ENCODE data around the gene SMAD1. TPM values are rescaled to one million over a fixed set of nuclear protein-coding genes. Genes with fewer than 3 reads are reported as not detected.

The SMAD1 gene
- total and polyA plus RNA-seq, 2 of the 4 experiments (the other 2 are of a cell fraction), result 11.6 to 17.6 TPM

DNA sequence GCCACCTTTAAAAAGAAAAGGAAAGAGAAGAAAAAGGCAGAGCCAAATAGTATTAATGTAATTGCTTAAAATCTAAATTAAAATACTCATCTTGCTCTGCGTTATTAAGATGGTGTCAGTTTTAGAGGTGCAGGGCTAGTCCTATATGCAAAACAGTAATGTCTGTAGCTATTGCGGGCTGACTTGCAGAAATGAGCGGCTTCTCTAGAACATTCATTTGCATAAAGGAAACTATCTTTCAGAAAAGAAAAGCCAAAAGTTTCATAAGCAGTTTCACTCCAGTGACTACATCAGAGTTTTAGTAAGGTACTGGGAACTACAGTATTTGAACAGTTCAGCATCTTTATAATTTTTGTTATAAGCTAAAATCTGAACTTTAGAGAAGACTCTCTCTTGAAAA, 6.0 kb downstream of the SMAD1 start:
- ChIA-PET CTCF (no interaction called here), POLR2A (ENCODE audit: unreplicated experiment) (no interaction called here)
- H4K20me1 ChIP-seq (ENCODE audit: insufficient read depth, low read length), result peaks cover 15% of the 10 kb centered on the region; the same call in 1 of the 2 replicates
- H2BK5ac ChIP-seq (ENCODE audit: low read depth, low read length, poor library complexity, severe bottlenecking), result no peak overlapping the region
- H3K4me2 ChIP-seq (ENCODE audit: low read depth, low read length), result no peak overlapping the region
- BruUV-seq (replicated peaks), result no TSS peak
- dilution Hi-C loops (cut with HindIII; ENCODE audit: low sequenced_read_pairs, unreplicated experiment), result no loop called here
- no peak overlapping the region for H2BK120ac ChIP-seq (ENCODE audit: low read depth, low read length)
- ATAC-seq (ENCODE audit: low read depth) (no peak), DNase-seq (no peak)
- WGBS, 2 experiments (ENCODE audit: extremely low coverage in 2 of 2, insufficient read length in 1 of 2), result no CpG with 5 or more reads among the region's 3 CpGs
- H3K36me3 ChIP-seq (ENCODE audit: control insufficient read depth, insufficient read depth, low read length), result no peaks in the 10 kb centered on the region
- no peak overlapping the region for H2AK9ac ChIP-seq (replicated peaks; ENCODE audit: low read depth, low read length, poor library complexity)
- in situ Hi-C loops (cut with MboI; ENCODE audit: low sequenced_read_pairs), result loop anchor here (10.0 kb wide), 1 partner anchor 117 kb away; no protein-coding TSS in a partner anchor
- H3K79me1 ChIP-seq (ENCODE audit: low read depth in 1 of 2, low read length in 2 of 2), result peaks cover 29 to 43% of the 10 kb centered on the region in 2 experiments
- no peak overlapping the region for H3K56ac ChIP-seq (ENCODE audit: extremely low read depth, insufficient read depth, low read length)
- no peak overlapping the region for H3K18ac ChIP-seq (ENCODE audit: low read depth, low read length)
- H4K91ac ChIP-seq (ENCODE audit: insufficient read depth, low read depth, low read length), result no peak overlapping the region
- peaks cover 3% of the 10 kb centered on the region; the same call in 1 of the 2 replicates for H3K9me1 ChIP-seq (ENCODE audit: insufficient read depth, low read length)
- H2BK20ac ChIP-seq (ENCODE audit: low read depth, low read length), result no peak overlapping the region
- no peak overlapping the region for H3K4me3 ChIP-seq (ENCODE audit: insufficient read depth, low read depth, low read length)
- no peak overlapping the region for H3K23ac ChIP-seq (ENCODE audit: low read depth, low read length)
- H2AFZ ChIP-seq (replicated peaks; ENCODE audit: low read length, poor library complexity), result no peak overlapping the region
- no peaks in the 10 kb centered on the region for H3K27me3 ChIP-seq (ENCODE audit: control insufficient read depth, insufficient read depth, low read length)
- H2AK5ac ChIP-seq (ENCODE audit: low read depth, low read length), result no peak overlapping the region
- no peak for TF ChIP-seq CHD1 (IDR thresholded peaks at IDR 0.05; ENCODE audit: low read depth, low read length)
- TF ChIP-seq, protein P1, sequence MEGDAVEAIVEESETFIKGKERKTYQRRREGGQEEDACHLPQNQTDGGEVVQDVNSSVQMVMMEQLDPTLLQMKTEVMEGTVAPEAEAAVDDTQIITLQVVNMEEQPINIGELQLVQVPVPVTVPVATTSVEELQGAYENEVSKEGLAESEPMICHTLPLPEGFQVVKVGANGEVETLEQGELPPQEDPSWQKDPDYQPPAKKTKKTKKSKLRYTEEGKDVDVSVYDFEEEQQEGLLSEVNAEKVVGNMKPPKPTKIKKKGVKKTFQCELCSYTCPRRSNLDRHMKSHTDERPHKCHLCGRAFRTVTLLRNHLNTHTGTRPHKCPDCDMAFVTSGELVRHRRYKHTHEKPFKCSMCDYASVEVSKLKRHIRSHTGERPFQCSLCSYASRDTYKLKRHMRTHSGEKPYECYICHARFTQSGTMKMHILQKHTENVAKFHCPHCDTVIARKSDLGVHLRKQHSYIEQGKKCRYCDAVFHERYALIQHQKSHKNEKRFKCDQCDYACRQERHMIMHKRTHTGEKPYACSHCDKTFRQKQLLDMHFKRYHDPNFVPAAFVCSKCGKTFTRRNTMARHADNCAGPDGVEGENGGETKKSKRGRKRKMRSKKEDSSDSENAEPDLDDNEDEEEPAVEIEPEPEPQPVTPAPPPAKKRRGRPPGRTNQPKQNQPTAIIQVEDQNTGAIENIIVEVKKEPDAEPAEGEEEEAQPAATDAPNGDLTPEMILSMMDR (conservative IDR thresholded peaks at IDR 0.05; ENCODE audit: low read depth, low read length), result no peak
- TF ChIP-seq, protein P2, sequence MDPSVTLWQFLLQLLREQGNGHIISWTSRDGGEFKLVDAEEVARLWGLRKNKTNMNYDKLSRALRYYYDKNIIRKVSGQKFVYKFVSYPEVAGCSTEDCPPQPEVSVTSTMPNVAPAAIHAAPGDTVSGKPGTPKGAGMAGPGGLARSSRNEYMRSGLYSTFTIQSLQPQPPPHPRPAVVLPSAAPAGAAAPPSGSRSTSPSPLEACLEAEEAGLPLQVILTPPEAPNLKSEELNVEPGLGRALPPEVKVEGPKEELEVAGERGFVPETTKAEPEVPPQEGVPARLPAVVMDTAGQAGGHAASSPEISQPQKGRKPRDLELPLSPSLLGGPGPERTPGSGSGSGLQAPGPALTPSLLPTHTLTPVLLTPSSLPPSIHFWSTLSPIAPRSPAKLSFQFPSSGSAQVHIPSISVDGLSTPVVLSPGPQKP (IDR thresholded peaks at IDR 0.05; ENCODE audit: borderline replicate concordance, low read depth, low read length), result no peak
- no peak for TF ChIP-seq MAFK (IDR thresholded peaks at IDR 0.05; ENCODE audit: low read depth, low read length)
- no peak for TF ChIP-seq MXI1 (IDR thresholded peaks at IDR 0.05; ENCODE audit: borderline replicate concordance, low read depth, low read length)
- no peak for TF ChIP-seq MAZ (IDR thresholded peaks at IDR 0.05; ENCODE audit: borderline replicate concordance, low read depth, low read length)
- no peak for TF ChIP-seq RCOR1 (IDR thresholded peaks at IDR 0.05; ENCODE audit: insufficient replicate concordance, low read length)
- no peak for TF ChIP-seq BHLHE40 (IDR thresholded peaks at IDR 0.05; ENCODE audit: low read depth, low read length)
- TF ChIP-seq POLR2A (IDR thresholded peaks at IDR 0.05; ENCODE audit: low read depth, low read length), result no peak
- TF ChIP-seq FOS (IDR thresholded peaks at IDR 0.05; ENCODE audit: low read depth, low read length), result no peak
- TF ChIP-seq, protein P3, sequence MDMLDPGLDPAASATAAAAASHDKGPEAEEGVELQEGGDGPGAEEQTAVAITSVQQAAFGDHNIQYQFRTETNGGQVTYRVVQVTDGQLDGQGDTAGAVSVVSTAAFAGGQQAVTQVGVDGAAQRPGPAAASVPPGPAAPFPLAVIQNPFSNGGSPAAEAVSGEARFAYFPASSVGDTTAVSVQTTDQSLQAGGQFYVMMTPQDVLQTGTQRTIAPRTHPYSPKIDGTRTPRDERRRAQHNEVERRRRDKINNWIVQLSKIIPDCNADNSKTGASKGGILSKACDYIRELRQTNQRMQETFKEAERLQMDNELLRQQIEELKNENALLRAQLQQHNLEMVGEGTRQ (IDR thresholded peaks at IDR 0.05; ENCODE audit: low read depth, low read length), result no peak
- TF ChIP-seq NFE2L2 (IDR thresholded peaks at IDR 0.05; ENCODE audit: low read depth, low read length), result no peak
- TF ChIP-seq RAD21 (IDR thresholded peaks at IDR 0.05; ENCODE audit: low read length), result no peak
- TF ChIP-seq CEBPB (IDR thresholded peaks at IDR 0.05; ENCODE audit: low read depth, low read length), result no peak
- no peak for TF ChIP-seq SMC3 (IDR thresholded peaks at IDR 0.05; ENCODE audit: low read depth, low read length)
- no peak for TF ChIP-seq RFX5 (IDR thresholded peaks at IDR 0.05; ENCODE audit: low read depth, low read length)
- peaks cover 2% of the 10 kb centered on the region; the same call in 1 of the 2 replicates for H3K4me1 ChIP-seq (ENCODE audit: control insufficient read depth, insufficient read depth, low read length)
- intact Hi-C loops (cut with micrococcal nuclease), result loop anchor here (10.0 kb wide), 2 partner anchors 247 to 393 kb away; partner anchors contain the start of genes ABCE1 and ANAPC10
- no peak overlapping the region for H3K14ac ChIP-seq (replicated peaks; ENCODE audit: low read depth, low read length)
- no peak overlapping the region for H3K27ac ChIP-seq (ENCODE audit: insufficient read depth, low read length)
- H4K8ac ChIP-seq (ENCODE audit: low read depth in 2 of 2, low read length in 2 of 2), result no peak overlapping the region
- no peak overlapping the region for H3K4ac ChIP-seq (ENCODE audit: low read depth, low read length)
- no peak overlapping the region for H3K9ac ChIP-seq (ENCODE audit: low read depth, low read length)
- no peaks in the 10 kb centered on the region for H3K9me3 ChIP-seq (ENCODE audit: control insufficient read depth, insufficient read depth, low read length)
- no peak overlapping the region for H2BK15ac ChIP-seq (ENCODE audit: low read depth, low read length)
- no peak overlapping the region for H4K5ac ChIP-seq (ENCODE audit: low read depth, low read length)
